Measurements from ENCODE around the gene FGFBP1.

FGFBP1 gene

DNA sequence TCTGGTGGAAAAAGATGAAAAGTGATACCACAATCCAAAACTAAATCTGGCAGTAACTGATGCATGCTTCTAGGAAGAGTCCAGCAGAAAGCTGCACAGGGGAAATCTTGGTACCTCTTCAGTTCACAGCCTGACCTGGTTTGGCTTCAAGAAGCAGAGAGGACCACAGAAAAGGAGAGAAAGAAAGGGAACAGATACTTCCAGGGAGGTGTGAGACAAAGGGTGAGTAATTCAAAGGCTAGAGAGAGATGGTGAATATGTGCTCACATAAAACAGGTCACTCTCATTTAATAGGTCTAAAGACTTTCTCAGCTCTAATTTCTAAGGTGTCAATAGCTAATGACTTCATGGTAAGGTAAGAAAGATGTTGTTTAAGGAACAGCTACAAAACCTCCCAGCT lies 13.2 kb upstream of the FGFBP1 start:
- in situ Hi-C loops (cut with MboI; ENCODE audit: low pct_unique_long_range_greater_than_20kb, low sequenced_read_pairs): no loop called here
- no peak for DNase-seq

DNA sequence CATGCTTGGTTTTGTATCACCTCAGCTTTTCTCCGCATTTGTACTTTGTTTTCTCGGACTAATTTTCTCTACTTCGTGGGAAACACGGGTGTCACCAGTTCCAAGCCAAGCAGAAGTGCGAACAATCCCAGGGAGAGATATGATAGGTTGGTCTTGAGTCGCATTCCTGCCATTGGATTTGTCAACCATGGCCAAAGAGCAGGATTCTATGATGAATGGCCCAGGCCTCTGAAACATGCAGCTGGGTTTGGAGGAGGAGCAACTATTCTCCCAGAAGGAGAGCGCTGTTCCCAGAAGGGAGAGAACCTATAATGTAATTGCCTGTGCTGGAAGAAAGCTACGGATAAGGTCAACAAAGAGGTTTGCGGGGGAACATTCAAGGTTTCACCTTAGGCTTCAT lies 10.3 kb upstream of the FGFBP1 start:
- no peak for DNase-seq
- in situ Hi-C loops (cut with MboI; ENCODE audit: low pct_unique_long_range_greater_than_20kb, low sequenced_read_pairs): no loop called here

DNA sequence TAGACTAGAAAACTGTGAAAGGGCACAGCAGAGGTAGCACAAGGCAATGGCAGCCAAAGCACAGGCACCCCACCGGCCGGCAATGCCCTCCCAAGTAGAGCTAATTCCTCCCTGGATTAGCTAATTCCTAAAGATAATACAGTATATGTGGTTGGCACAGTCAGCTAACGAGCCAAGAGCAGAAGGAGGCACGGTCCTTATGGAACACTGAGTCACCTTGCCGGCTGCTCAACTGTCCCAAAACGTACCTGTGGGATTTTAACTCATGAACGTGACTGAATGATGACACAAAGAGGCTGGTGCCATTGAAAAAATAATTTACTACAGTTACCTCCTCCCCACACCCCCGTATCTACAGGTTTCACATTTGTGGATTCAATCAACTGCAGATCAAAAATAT lies 9.1 kb upstream of the FGFBP1 start:
- in situ Hi-C loops (cut with MboI; ENCODE audit: low pct_unique_long_range_greater_than_20kb, low sequenced_read_pairs): no loop called here
- DNase-seq: no peak

DNA sequence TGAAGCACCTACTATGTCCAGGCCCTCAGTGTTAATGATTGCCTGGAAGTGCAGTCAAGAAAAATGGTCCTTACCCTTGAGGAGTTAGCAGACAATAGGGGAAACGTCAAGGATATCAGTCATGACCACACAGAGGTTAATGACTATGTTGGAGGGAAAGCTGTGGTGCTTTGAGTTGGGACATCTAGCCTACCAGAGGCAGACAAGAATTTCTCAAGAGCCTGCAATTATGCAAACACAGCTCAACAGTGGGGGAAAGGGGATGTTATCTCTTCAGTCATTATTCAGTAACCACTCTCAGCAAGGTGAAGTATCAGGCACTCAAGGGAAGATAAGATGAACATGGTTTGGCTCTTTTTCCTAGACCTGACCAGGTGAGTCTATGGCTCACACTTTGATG lies 7.0 kb upstream of the FGFBP1 start:
- in situ Hi-C loops (cut with MboI; ENCODE audit: low pct_unique_long_range_greater_than_20kb, low sequenced_read_pairs): no loop called here
- no peak for DNase-seq

DNA sequence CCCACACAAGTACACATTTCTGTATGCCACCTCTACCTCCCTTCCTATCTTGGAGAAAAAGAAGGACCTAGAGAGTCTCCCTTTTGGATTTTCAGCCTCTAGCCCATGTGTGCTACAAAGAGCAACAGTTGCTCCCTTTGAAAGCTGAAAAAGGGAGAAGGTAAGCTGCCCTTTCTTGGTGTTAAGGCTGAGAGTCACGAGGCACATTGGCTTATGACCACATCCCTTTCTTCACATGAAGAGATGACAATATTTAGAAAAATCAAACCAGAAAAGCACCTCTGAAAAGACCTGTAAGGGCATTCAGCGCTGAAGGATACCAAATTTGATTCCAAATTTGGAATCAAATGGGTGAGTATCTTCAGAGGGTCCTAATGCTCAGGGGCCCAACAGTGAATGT lies 6.4 kb upstream of the FGFBP1 start:
- no peak for DNase-seq
- in situ Hi-C loops (cut with MboI; ENCODE audit: low pct_unique_long_range_greater_than_20kb, low sequenced_read_pairs): no loop called here

DNA sequence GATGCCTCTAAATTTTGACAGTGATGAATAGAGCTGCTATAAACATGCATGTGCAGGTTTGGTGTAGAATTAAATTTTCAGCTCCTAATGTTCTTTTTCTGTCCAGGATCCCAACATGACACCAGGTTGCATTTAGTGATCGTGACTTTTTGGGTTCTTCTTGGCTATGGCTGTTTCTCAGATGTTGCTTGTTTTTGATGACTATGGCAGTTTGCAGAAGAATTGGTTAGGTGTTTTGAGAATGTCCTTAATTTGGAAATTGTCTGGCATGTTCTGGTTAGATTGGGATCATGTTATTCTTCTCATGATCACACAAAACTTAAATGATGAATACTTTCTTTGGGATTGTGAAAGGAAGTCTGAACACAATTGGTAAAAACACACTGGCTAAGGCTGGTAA lies 3.7 kb upstream of the FGFBP1 start:
- in situ Hi-C loops (cut with MboI; ENCODE audit: low pct_unique_long_range_greater_than_20kb, low sequenced_read_pairs): no loop called here

DNA sequence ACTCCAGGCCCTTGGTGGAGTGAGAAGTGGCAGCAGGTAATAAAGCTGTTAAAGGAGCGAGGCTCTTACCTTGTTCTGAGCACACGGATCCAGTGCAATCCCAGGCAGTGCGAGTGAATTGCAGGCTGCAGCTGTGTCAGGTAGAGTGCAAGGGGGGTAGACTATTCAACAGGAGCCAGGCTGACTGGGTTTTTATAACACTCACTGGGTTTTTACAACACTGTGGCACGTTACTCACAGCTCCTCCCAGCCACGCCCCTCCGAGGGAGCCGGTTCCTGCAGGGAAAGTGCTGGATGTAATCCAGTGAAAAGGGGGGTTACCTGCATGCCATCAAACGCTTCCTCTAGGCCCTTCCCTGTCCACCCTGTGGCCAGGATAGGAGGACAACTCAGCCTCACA lies 358 bp downstream of the FGFBP1 start:
- in situ Hi-C loops (cut with MboI; ENCODE audit: low pct_unique_long_range_greater_than_20kb, low sequenced_read_pairs): no loop called here
- no peak for DNase-seq

More for the DNA sequence above, 3.7 kb upstream of the FGFBP1 start:
- DNase-seq: no peak

DNA sequence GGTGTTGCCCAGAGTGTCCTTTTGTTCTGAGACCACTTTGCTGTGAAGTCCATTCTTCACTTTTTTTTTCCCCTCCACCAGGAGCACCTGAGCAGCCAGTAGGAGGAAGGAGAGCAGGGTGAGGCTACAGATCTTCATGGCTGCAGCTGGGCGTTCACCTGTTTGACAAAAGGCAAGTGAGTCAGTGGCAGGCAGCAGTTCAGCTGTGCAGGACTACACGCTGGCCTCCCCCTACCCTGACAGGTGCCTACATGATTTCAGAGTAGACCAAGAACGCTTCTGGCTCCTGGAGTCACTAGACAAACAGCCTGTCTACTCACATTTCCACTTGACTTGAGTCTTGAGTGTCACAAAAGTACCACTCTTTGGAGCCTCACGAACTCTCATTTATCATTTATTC lies 2.0 kb downstream of the FGFBP1 start:
- DNase-seq: no peak
- in situ Hi-C loops (cut with MboI; ENCODE audit: low pct_unique_long_range_greater_than_20kb, low sequenced_read_pairs): no loop called here

DNA sequence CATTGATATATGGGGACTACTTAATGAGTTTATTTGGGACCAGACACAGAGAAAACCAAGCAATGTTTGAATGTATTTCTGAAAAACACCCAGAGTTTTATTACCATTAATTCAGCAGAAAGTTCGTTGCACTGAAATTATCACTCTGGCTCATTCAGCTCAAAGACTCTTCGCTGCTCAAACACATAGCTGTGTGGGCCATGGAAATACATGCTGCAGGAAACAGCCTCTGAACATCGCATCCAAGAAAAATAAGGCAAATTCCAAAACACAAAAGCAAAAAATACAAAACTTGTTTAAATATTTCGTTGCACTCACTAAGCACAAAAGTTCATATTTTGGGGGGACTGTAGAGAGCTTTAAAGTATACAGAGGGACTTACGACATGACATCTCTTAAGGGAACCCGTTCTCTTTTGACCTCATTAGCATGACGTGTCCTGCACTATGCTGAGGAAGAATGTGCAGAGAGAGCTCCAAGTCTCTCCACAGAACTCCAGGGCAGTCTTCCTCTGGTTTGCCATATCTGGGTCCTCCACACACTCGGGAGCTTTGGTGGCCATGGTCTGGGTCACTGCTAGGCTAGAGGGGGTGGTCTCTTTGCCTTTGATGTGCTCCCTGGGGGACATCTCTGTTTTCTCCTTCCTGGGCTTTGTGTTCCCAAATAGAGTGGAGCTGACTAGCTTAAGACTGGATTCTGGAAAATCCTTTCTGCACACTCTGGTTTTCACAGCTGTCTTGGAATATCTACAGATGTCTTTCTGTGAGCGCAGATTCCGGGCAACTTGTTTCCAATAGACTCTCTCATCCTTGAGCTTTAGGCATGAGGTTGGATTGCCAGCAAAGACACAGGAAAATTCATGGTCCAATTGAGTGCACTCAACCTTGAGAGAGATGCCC lies 2.8 kb downstream of the FGFBP1 start:
- DNase-seq: no peak
- in situ Hi-C loops (cut with MboI; ENCODE audit: low pct_unique_long_range_greater_than_20kb, low sequenced_read_pairs): no loop called here

DNA sequence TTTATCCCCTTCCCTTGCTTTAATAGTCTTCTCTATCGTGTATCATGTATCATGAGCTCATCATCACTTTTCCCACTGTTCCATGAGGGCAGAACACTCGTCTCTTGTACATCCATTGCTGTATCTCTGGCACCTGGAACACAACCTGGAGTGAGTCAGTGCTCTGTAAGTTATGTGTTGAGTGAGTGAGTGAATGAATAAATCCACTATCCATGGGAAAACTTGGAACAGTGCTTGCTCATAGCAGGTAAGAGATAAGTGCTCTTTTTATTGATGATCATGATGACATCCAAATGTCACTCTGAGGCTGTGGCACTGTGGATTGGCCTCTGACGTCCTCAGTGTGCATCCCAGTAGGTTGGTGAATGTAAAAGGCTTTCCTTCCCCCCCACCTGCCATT lies 4.3 kb downstream of the FGFBP1 start:
- DNase-seq: no peak
- in situ Hi-C loops (cut with MboI; ENCODE audit: low pct_unique_long_range_greater_than_20kb, low sequenced_read_pairs): no loop called here

DNA sequence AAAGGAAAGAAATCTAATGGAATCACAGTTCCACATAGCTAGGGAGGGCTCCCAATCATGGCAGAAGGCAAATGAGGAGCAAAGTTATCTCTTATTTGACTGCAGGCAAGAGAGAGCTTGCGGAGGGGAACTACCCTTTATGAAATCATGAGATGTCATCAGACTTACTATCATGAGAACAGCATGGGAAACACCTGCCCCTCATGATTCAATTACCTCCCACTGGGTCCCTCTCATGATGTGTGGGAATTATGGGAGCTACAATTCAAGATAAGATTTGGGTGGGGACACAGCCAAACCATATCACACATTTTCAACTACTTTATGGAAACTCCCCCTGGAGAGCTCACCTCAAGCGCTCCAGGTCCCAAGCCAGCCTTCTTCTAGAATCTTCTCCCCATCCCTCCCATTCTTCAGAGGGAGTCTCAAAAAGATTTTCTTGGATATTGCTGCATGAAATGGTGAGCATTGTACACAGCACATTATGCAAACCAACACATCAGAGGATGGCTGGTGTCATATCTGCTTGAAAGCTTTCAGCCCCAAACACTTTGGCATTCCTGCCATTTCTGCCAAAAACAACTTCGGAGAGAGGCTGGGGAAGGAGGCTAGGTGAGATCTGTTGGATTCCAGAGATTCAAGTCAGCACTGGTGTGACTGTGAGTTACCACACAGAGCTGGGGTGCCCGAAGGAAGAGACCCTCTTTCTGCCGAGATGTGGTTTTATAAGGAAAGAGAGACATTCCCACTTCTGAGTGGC lies 6.9 kb downstream of the FGFBP1 start:
- in situ Hi-C loops (cut with MboI; ENCODE audit: low pct_unique_long_range_greater_than_20kb, low sequenced_read_pairs): no loop called here
- no peak for DNase-seq

DNA sequence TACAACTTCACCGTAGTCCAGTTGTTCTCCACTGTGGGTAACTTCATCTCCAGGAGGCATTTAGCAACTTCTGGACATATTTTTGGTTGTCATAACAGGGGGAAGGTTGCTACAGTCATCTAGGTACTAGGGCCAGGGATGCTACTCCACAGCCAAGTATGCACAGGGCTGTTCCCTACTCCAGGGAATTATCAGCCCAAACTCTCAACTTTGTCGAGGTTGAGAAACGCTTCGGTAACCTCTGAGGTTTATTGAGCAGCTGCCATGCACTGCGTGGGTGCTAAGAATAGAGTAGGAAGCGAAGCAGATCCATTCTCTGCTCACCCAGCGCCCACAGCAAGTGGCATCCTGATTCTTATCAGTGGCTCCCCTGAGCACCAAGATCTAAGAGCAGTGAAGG lies 8.2 kb downstream of the FGFBP1 start:
- no peak for DNase-seq
- in situ Hi-C loops (cut with MboI; ENCODE audit: low pct_unique_long_range_greater_than_20kb, low sequenced_read_pairs): no loop called here

DNA sequence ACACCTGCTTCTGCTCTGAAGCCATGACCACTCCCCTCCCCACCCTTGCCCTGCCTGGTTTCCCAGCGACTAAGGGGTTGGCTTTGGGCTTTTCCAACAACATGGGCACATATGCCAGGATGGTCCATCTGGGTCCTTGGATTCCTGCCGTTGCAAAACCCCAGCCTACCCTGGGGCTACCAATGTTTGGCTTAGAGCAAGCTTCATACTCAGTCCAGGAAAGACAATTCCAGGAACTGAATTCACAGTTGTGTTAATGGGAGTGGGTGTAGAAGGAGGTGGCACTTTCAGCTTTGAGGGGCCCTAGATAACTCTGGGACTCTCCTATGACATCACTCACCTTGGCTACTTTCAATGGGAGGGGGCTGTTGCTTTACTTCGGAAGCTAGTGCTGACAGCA lies 9.0 kb downstream of the FGFBP1 start:
- in situ Hi-C loops (cut with MboI; ENCODE audit: low pct_unique_long_range_greater_than_20kb, low sequenced_read_pairs): no loop called here
- no peak for DNase-seq

DNA sequence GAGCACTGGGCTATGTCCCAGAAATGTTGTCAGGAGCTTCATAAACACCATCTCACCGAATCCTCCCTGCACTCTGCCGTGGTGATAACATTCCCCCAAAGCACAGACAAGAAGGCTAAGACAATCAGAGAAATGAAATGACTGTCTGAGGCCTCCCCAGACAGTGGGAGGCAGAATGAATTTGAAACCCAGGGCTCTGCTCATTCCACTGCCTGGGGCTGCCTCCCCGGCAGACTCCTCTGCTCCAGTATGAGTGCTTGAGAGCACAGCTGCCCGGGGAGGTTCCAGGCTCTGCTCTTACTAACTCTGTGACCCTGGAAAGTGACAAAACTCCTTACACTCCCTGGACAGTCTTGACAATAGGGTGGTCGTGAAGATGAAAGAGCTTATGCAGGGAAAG lies 9.7 kb downstream of the FGFBP1 start:
- in situ Hi-C loops (cut with MboI; ENCODE audit: low pct_unique_long_range_greater_than_20kb, low sequenced_read_pairs): no loop called here
- no peak for DNase-seq

DNA sequence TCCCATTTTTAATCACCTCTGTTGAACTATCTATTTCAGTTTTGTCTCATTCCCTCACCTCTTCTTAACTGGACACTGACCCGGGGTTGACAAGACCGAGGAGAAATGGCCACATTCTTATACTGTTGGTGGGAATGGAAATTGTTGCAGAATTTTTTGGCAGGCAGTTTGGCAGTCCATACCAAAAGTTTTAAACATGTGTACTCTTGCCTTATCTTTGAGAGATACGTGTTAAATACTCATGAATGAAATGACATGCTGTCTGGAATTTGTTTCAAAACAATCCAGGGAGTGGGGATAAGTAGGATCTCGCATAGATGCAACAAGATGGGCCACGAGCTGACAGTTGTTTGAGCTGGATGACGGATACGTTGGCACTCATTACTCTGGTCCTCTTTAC lies 12.1 kb downstream of the FGFBP1 start:
- in situ Hi-C loops (cut with MboI; ENCODE audit: low pct_unique_long_range_greater_than_20kb, low sequenced_read_pairs): no loop called here
- DNase-seq: no peak

DNA sequence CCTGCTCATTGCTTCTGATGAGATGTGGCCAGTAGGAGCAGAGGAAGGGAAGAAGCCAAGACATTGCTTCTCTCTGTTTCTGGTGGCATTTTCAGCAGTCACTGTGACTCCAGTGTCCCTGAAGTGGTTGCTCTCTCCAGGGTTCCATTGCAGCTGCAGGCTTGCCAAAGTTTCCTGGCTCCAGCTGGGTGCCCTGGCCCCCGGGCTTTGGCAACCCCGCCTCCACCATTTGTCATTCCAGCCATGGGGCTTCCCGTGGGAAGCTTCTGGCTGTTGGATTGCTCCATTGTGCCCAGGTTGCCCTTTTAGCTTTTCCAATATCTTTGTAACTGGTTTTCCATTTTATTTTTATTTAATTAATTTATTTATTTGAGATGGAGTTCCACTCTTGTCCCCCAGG lies 12.7 kb downstream of the FGFBP1 start:
- in situ Hi-C loops (cut with MboI; ENCODE audit: low pct_unique_long_range_greater_than_20kb, low sequenced_read_pairs): no loop called here
- DNase-seq: no peak

DNA sequence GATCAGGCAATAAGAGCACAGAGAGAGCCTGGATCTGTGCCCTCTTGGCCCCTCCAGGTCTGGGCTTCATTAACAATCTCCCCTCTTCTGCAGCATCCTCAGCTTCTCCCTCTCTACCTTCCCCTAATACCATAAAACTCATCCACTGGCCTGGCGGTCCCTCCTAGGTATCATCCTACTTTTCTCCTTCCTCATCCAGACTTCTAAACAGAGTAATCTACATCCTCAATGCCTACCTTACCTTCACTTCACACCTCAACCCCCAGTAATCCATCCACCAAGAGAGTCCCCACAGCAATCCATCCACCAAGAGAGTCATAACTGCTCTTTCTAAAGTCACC lies 17.0 kb downstream of the FGFBP1 start:
- in situ Hi-C loops (cut with MboI; ENCODE audit: low pct_unique_long_range_greater_than_20kb, low sequenced_read_pairs): no loop called here
- no peak for DNase-seq

DNA sequence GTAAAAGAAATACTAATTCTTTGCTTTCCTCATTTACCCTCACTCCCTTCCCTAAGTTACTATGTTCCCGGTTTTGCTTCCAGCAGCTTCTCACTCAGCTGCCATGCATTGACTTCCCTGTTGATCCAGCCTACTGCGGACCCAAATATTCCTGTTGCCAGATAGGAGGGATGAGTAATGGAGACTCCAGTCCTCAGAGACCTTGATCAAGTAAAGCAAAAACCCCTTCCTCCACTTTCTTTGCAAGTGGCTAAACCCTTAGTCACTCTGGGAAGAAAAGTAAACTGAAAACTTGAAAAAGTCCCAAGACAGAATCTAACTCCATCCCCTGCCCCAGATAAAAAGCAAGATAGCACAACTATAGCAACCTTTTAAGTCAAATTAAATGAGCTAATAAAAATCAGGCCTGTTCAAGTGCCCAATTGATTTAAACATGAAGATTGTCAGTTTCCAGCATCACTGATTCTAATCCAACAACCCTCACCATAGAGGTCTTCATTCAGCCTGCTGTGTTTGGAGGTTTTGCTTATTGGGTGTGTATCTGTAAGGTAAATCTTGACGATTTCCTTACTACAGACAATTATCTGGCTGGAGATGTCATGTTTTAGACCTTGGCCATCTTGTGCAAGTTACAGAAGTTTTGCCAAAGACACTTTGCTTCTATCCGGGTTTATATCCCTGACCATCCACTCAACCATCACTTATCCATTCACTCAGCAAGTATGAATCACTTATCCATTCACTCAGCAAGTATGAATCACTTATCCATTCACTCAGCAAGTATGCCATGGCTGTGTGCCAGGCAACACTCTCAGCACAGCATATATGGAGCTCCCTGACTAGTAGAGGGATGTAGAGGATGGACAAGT lies 17.6 kb downstream of the FGFBP1 start:
- in situ Hi-C loops (cut with MboI; ENCODE audit: low pct_unique_long_range_greater_than_20kb, low sequenced_read_pairs): no loop called here
- no peak for DNase-seq

DNA sequence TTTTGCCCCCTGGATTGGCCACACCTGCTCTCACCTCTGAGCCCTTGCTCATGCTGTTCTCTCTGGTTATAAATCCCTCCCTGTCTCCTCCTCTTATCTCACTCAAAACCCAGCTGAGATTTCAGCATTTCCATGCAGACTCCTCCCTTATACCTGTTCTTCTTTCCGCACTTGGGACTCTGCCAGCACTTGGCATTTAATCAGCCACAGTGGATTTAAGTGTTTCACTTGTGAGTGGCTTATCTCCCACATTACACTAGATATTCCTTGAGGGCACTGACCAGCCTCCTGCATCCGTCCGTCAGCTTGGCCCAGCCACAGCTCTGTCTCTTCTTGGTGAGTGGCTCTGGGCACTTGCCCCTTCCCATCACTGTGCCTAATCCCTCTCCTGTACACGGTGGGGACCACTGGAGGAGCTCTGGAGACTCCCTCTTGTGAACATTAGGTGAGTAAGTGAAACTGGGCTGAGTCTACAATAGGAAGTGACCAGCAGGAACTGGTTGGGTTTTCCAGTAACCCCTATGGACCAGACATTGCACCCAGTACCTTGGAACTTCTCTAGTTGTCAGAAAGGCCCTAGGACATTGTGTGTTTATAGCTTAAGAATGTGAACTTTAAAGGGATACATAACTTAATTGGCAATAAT lies 19.9 kb downstream of the FGFBP1 start:
- no peak for DNase-seq
- in situ Hi-C loops (cut with MboI; ENCODE audit: low pct_unique_long_range_greater_than_20kb, low sequenced_read_pairs): no loop called here

Measured in KBM-7 (cell line).